Mammary epithelial cell (primary cell): ENCODE results near the gene HARS2.

ENCODE experiments used
- CTCF ChIP-seq, 2 donors: IDR thresholded peaks in 1 of 2; conservative IDR thresholded peaks in 1 of 2; 2 replicates each; pipeline ENCODE4 v1.5.1; 2011 to 2012; ENCODE audit warnings: inconsistent platforms in 2 of 2, low read length in 2 of 2, mild to moderate bottlenecking in 2 of 2, control low read depth in 1 of 2, low read depth in 1 of 2; ENCODE audit not compliant: insufficient read depth in 1 of 2; ENCODE audit errors: extremely low read depth in 1 of 2
- EZH2 ChIP-seq: IDR thresholded peaks from 2 replicates; pipeline ENCODE4 v1.6.1; 2012; ENCODE audit warnings: low read length, inconsistent platforms, borderline replicate concordance

- TF ChIP-seq CTCF (conservative IDR thresholded peaks at IDR 0.05 in 1 of 2, IDR thresholded peaks at IDR 0.05 in 1 of 2; ENCODE audit: extremely low read depth in 1 of 2, insufficient read depth in 1 of 2, low read depth in 1 of 2, low read length in 2 of 2) (no peak), EZH2 (no peak)
Observed at GRCh38 chr5:140678993-140679392, 12.3 kb upstream of the HARS2 start.
